Stomach (tissue), 9 donors: ENCODE results near the gene CRABP2. TPM values are rescaled to one million over a fixed set of nuclear protein-coding genes. Genes with fewer than 3 reads are reported as not detected.

Source experiments
- DNase-seq, 2 donors: peaks; one replicate each; pipeline versions ENCODE4 v3.0.0 to v3.0.0-alpha.2; 2013 to 2019
- H3K27ac ChIP-seq, 5 donors: fragments of 200-600 bp in 4 of 5; sonication (generic) in 4 of 5; one replicate each; pipeline ENCODE4 v1.5.1; 2013 to 2019; ENCODE audit warnings: mild to moderate bottlenecking in 1 of 5, moderate library complexity in 1 of 5
- H3K27me3 ChIP-seq, 3 donors: fragments of 200-600 bp; sonication (generic); one replicate each; pipeline ENCODE4 v1.5.1; 2017 to 2019; ENCODE audit warnings: mixed run types in 1 of 3
- H3K36me3 ChIP-seq, 4 donors: fragments of 200-600 bp; sonication (generic); 1 replicate in 3 of 4; 2 replicates in 1 of 4; pipeline ENCODE4 v1.5.1; 2016 to 2019
- H3K4me1 ChIP-seq, 4 donors: fragments of 200-600 bp; sonication (generic); one replicate each; pipeline ENCODE4 v1.5.1; 2016 to 2019
- H3K4me3 ChIP-seq, 4 donors: fragments of 200-600 bp; sonication (generic) in 3 of 4; one replicate each; pipeline ENCODE4 v1.5.1; 2016 to 2019; ENCODE audit warnings: mild to moderate bottlenecking in 1 of 4
- H3K9me3 ChIP-seq, 4 donors: fragments of 200-600 bp; sonication (generic); one replicate each; pipeline ENCODE4 v1.5.1; 2016 to 2019
- EP300 ChIP-seq: sonication (generic); formaldehyde crosslinking; IDR thresholded peaks from one replicate; pipeline ENCODE4 v1.6.1; 2017; ENCODE audit warnings: antibody characterized with exemption
- POLR2A ChIP-seq, 4 donors: fragments of 450-650 bp; IDR thresholded peaks; one replicate each; pipeline ENCODE4 v1.6.1; 2016; ENCODE audit warnings: antibody characterized with exemption in 4 of 4, control low read depth in 2 of 4, mild to moderate bottlenecking in 1 of 4, moderate library complexity in 1 of 4
- POLR2AphosphoS5 ChIP-seq, 3 donors: sonication (generic); formaldehyde crosslinking; IDR thresholded peaks; one replicate each; pipeline ENCODE4 v1.6.1; 2016; ENCODE audit warnings: antibody characterized with exemption in 3 of 3
- WGBS, 5 donors: extraction: QIAGEN DNeasy Blood & Tissue Kit in 3 of 5; methylation state at CpG; one replicate each; pipeline versions ENCODE4 v1.1.5 to v1.1.7; 2013 to 2018; 5-methylcytosine and 5-hydroxymethylcytosine counted together
- intact Hi-C: fragments of 100-400 bp; cut with DNase I; formaldehyde crosslinking; loops from one replicate; pipeline ENCODE4 v1.15.1; 2023; ENCODE audit warnings: low total_unique reads
- polyA plus RNA-seq, 3 donors: library from polyadenylated mRNA; stranded (reverse); fragments of 200-250 nt; gene quantifications; one replicate each; pipeline ENCODE4 v1.2.3, GENCODE V29; 2013
- total RNA-seq, 5 donors: library from RNA; depleted of rRNA; stranded (reverse); fragments of >200 nt; gene quantifications; one replicate each; pipeline versions ENCODE4 v1.1.0 to v1.2.3, GENCODE V29; 2014 to 2016
- TF ChIP-seq, protein P1 (sequence below), 7 experiments: fragments of 450-650 bp in 4 of 7; fragments of 200-600 bp in 3 of 7; sonication (generic) in 3 of 7; IDR thresholded peaks; one replicate each; pipeline ENCODE4 v1.5.1; 2016 to 2019; ENCODE audit warnings: antibody characterized with exemption in 7 of 7, control low read depth in 2 of 7, mild to moderate bottlenecking in 1 of 7
- donor health status: healthy with polysubstance abuse.
- donor health status: Bipolar disorder and iron deficiency.
- donor health status: healthy.

Gene CRABP2
- total and polyA plus RNA-seq, 8 donors, result 0.72 to 207 (median 6.9) TPM; not detected in 3

DNA sequence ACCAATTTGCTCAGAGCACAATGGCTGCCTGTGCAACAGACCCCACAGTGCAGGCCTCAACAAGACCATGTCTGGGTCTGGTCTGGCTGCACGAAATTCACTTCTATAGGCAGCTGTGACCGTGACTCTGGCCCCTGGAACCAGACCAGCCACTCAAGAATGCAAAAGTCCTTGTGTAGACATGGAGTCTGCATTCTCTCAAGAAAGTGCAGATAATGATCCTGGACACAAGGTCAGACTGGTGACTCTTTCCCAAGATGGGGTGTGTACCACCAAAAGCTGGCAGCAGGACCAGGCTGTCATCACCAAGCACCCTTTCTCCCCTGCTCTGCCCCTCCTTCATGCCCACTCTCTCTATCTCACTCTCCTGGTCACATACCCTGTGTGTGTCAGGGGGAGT lies 15.7 kb upstream of the CRABP2 start:
- no peak overlapping the region for H3K4me3 ChIP-seq
- peaks cover 13 to 29% (median 22%) of the 10 kb centered on the region in 4 donors for H3K4me1 ChIP-seq
- no peaks in the 10 kb centered on the region for H3K27me3 ChIP-seq
- H3K27ac ChIP-seq, result no peak overlapping the region
- intact Hi-C loops, result no loop called here
- H3K36me3 ChIP-seq, result peaks cover 26 to 70% (median 63%) of the 10 kb centered on the region in 4 donors
- 74 to 91% (median 80%) methylated on average over 2 of the region's 2 CpGs for WGBS, 5 donors
- no peak for DNase-seq
- no peak for TF ChIP-seq POLR2A (IDR thresholded peaks at IDR 0.05)
- TF ChIP-seq, protein P1, sequence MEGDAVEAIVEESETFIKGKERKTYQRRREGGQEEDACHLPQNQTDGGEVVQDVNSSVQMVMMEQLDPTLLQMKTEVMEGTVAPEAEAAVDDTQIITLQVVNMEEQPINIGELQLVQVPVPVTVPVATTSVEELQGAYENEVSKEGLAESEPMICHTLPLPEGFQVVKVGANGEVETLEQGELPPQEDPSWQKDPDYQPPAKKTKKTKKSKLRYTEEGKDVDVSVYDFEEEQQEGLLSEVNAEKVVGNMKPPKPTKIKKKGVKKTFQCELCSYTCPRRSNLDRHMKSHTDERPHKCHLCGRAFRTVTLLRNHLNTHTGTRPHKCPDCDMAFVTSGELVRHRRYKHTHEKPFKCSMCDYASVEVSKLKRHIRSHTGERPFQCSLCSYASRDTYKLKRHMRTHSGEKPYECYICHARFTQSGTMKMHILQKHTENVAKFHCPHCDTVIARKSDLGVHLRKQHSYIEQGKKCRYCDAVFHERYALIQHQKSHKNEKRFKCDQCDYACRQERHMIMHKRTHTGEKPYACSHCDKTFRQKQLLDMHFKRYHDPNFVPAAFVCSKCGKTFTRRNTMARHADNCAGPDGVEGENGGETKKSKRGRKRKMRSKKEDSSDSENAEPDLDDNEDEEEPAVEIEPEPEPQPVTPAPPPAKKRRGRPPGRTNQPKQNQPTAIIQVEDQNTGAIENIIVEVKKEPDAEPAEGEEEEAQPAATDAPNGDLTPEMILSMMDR (IDR thresholded peaks at IDR 0.05), result no peak
- TF ChIP-seq POLR2AphosphoS5 (IDR thresholded peaks at IDR 0.05), result no peak
- no peak for TF ChIP-seq EP300
- H3K9me3 ChIP-seq, result no peaks in the 10 kb centered on the region

DNA sequence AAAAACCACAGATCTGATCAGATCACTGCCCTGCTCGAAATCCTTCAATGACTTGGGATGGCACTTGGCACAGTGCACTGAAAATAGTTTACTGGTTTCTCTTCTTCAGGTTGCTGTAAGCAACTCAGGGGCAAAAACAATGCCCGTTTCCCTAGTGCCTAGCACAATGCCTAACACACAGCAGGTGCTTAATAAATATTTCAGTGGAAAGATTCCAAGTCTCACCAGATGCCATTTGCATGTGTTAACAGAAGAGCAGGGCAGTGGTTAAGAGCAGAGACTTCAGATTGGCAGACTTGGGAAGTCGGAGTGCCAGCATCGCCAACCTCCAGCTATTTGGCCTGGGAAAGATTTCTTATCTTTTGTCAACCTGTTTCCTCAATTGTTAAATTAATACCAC lies 12.0 kb upstream of the CRABP2 start:
- WGBS, 5 donors, result 41 to 66% (median 51%) methylated on average over 4 of the region's 4 CpGs
- no peak overlapping the region for H3K27ac ChIP-seq
- H3K9me3 ChIP-seq, result no peaks in the 10 kb centered on the region
- no peak overlapping the region for H3K4me3 ChIP-seq
- TF ChIP-seq EP300 (no peak), POLR2AphosphoS5 (IDR thresholded peaks at IDR 0.05) (no peak)
- DNase-seq, result no peak
- H3K36me3 ChIP-seq, result peaks cover 9 to 49% (median 43%) of the 10 kb centered on the region in 4 donors
- intact Hi-C loops, result no loop called here
- H3K4me1 ChIP-seq, result no peaks in the 10 kb centered on the region
- no peaks in the 10 kb centered on the region for H3K27me3 ChIP-seq

DNA sequence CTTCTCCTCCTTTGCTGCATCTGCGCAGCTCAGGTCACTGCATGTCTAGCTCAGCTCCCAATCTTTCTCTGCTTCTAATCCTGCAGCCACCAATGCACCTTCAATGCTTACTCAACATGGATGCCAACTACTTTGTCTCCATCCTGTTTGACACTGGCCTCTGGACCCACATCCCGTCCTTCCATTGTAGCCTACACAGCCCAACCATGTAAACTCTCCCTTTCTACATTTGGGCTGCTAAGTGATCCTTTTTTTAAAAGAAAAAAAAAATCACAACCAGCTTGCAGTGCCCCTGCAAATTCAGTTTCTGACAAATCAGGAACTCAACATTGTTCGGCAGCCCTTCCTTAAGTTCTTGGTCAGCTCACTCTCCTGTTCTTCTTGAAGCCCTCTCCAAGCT lies 9.4 kb upstream of the CRABP2 start:
- intact Hi-C loops, result no loop called here
- Histone ChIP-seq H3K9me3 (no peaks in the 10 kb centered on the region), H3K4me1 (peaks cover 0 to 12% (median 10%) of the 10 kb centered on the region in 4 donors), H3K36me3 (peaks cover 1 to 24% (median 18%) of the 10 kb centered on the region in 4 donors), H3K4me3 (no peak overlapping the region), H3K27me3 (no peaks in the 10 kb centered on the region), H3K27ac (no peak overlapping the region)
- 81 to 88% (median 85%) methylated on average over 3 of the region's 3 CpGs for WGBS, 5 donors
- TF ChIP-seq EP300 (no peak), POLR2A (IDR thresholded peaks at IDR 0.05) (no peak), POLR2AphosphoS5 (IDR thresholded peaks at IDR 0.05) (no peak)
- TF ChIP-seq, protein P1 (IDR thresholded peaks at IDR 0.05), result no peak
- no peak for DNase-seq

DNA sequence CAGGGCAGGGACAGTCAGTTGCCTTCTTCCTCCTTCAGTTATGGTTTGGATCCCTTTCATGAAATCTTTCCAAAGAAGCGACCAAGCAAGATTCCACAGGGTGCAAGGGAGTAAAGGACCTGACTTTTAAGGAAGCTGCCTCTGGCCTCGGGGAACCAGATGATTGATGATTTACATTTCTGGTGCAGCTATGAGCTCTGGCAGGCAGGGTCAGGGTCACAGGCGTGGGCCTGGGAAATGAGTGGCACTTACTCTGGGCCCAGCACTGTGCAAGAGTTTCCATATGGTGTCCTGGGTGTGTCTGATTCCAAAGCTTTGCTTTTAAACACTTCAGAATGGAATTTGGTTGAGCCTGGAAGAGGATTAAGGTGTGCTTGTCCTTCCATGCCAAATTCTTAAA lies 7.2 kb upstream of the CRABP2 start:
- TF ChIP-seq POLR2AphosphoS5 (IDR thresholded peaks at IDR 0.05) (no peak), EP300 (no peak), POLR2A (IDR thresholded peaks at IDR 0.05) (no peak)
- TF ChIP-seq, protein P1 (IDR thresholded peaks at IDR 0.05), result no peak
- DNase-seq, result no peak
- no peak overlapping the region for H3K4me3 ChIP-seq
- peaks cover 0 to 16% (median 9%) of the 10 kb centered on the region in 4 donors for H3K36me3 ChIP-seq
- H3K4me1 ChIP-seq, result peaks cover 0 to 22% (median 17%) of the 10 kb centered on the region in 4 donors
- intact Hi-C loops, result no loop called here
- 54 to 75% (median 61%) methylated on average over 3 of the region's 3 CpGs for WGBS, 5 donors
- no peaks in the 10 kb centered on the region for H3K9me3 ChIP-seq
- H3K27me3 ChIP-seq, result no peaks in the 10 kb centered on the region
- no peak overlapping the region for H3K27ac ChIP-seq

DNA sequence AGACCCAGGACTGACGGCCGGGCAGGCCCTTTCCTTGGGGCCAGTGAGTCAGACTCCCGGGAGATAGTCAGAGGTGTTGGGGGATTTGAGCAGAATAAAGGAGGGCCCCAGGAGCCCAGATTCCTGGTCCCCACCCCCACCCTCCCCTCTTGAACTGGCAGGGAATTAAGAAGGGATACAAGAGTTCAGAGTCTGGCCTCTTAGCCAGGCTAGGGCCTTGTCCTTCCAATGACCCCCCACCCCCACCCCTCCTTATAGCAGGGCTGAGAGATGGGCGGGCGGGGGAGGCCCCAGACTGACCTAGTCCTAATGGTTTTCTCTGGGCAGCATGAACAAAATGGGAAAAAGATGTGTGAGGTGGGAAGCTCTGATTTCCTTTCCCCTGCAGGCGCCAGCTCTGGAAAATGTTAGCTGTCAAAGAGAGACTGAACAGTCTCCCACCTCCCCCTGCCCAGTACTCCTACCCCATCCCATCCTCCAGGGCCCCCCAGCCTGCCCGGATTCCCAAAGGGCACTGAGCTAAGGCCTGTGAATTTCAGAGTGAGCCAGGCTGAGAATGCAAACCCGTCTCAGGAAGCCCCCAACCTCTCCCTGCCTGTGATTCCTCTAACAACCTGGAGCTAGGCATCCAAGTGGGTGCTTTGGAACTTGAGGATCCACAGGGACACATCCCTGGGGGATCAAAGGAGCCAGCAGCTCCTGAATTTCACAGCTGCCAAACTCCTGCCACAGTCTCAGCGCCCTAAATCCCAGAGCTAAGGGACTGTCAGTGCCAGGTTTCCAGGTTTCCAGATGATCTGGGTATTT lies 5.8 kb upstream of the CRABP2 start:
- TF ChIP-seq EP300 (no peak), POLR2A (IDR thresholded peaks at IDR 0.05) (no peak), POLR2AphosphoS5 (IDR thresholded peaks at IDR 0.05) (no peak)
- TF ChIP-seq, protein P1 (IDR thresholded peaks at IDR 0.05), result no peak
- H3K4me1 ChIP-seq, result peaks cover 6 to 36% (median 27%) of the 10 kb centered on the region in 4 donors
- no peak overlapping the region for H3K4me3 ChIP-seq
- no peak overlapping the region for H3K27ac ChIP-seq
- no peaks in the 10 kb centered on the region for H3K9me3 ChIP-seq
- 74 to 92% (median 83%) methylated on average over 8 to 9 of the region's 9 CpGs for WGBS, 5 donors
- intact Hi-C loops, result no loop called here
- peak in 1 of 2 donors; percentile 76 for DNase-seq
- peaks cover 0 to 12% (median 0%) of the 10 kb centered on the region in 3 donors for H3K27me3 ChIP-seq
- peaks cover 0 to 13% (median 7%) of the 10 kb centered on the region in 4 donors for H3K36me3 ChIP-seq
